ENCODE measurements around the gene NOL11.

Gene NOL11

GRCh38 chr17:67759355-67760171 lies 41.8 kb downstream of the NOL11 start:
- ChIA-PET CTCF (interaction anchor here (0.6 kb wide), 2 partner anchors 19 to 141 kb away, joined by 3 to 4 read pairs; no protein-coding TSS in a partner anchor), POLR2A (interaction anchor here (0.6 to 1.0 kb wide), 2 partner anchors 8 to 10 kb away, joined by 3 to 5 read pairs; no protein-coding TSS in a partner anchor)
- Histone ChIP-seq H3K4me3 (ENCODE audit: low read depth, low read length) (no peak overlapping the region), H3K9me3 (ENCODE audit: control insufficient read depth, insufficient read depth, low read depth, low read length) (no peaks in the 10 kb centered on the region), H3K4me1 (ENCODE audit: control insufficient read depth, insufficient read depth, low read length) (no peaks in the 10 kb centered on the region), H3K36me3 (ENCODE audit: control insufficient read depth in 2 of 2, insufficient read depth in 1 of 2, low read length in 2 of 2) (peaks cover under 1 to 4% of the 10 kb centered on the region in 2 experiments; a peak in 2 of 3 replicates), H3K27ac (ENCODE audit: extremely low read depth, low read depth, low read length) (no peak overlapping the region)
- no peak for TF ChIP-seq ZBTB11 (tag by site-specific recombination; conservative IDR thresholded peaks at IDR 0.05; ENCODE audit: low read depth)
- TF ChIP-seq ZNF768 (tag by site-specific recombination; IDR thresholded peaks at IDR 0.05), result no peak
- TF ChIP-seq ZNF560 (tag by site-specific recombination; IDR thresholded peaks at IDR 0.05; ENCODE audit: borderline replicate concordance), result no peak

GRCh38 chr17:67765623-67766022 lies 47.9 kb downstream of the NOL11 start:
- TF ChIP-seq SP7 (tag by site-specific recombination; IDR thresholded peaks at IDR 0.05) (no peak), HOXC10 (CRISPR knock-in tag; IDR thresholded peaks at IDR 0.05) (no peak), ZNF585B (tag by site-specific recombination; IDR thresholded peaks at IDR 0.05) (no peak), ZNF37A (tag by site-specific recombination; IDR thresholded peaks at IDR 0.05) (no peak), SCRT1 (tag by site-specific recombination; IDR thresholded peaks at IDR 0.05; ENCODE audit: borderline replicate concordance) (no peak), CTCF (tag by site-specific recombination; IDR thresholded peaks at IDR 0.05) (no peak), KLF1 (tag by site-specific recombination; IDR thresholded peaks at IDR 0.05) (no peak), ZNF416 (tag by site-specific recombination; IDR thresholded peaks at IDR 0.05) (no peak), ZNF449 (tag by site-specific recombination; IDR thresholded peaks at IDR 0.05) (no peak), TCF7L2 (IDR thresholded peaks at IDR 0.05; ENCODE audit: borderline replicate concordance, low read depth, low read length) (no peak), MYNN (tag by site-specific recombination; IDR thresholded peaks at IDR 0.05; ENCODE audit: borderline replicate concordance) (no peak), ZNF658 (tag by site-specific recombination; IDR thresholded peaks at IDR 0.05) (no peak), ZNF10 (tag by site-specific recombination; IDR thresholded peaks at IDR 0.05) (no peak), GLIS2 (tag by site-specific recombination; IDR thresholded peaks at IDR 0.05) (no peak), PRDM4 (tag by site-specific recombination; IDR thresholded peaks at IDR 0.05) (no peak), BCL11A (tag by site-specific recombination; IDR thresholded peaks at IDR 0.05; ENCODE audit: low read depth) (no peak)
- Histone ChIP-seq H3K9me3 (ENCODE audit: control insufficient read depth, insufficient read depth, low read depth, low read length) (no peaks in the 10 kb centered on the region), H3K4me3 (ENCODE audit: low read depth, low read length) (no peak overlapping the region), H3K27ac (ENCODE audit: extremely low read depth, low read depth, low read length) (no peak overlapping the region), H3K4me1 (ENCODE audit: control insufficient read depth, insufficient read depth, low read length) (no peaks in the 10 kb centered on the region), H3K36me3 (ENCODE audit: control insufficient read depth in 2 of 2, insufficient read depth in 1 of 2, low read length in 2 of 2) (no peaks in the 10 kb centered on the region)
- ChIA-PET POLR2A (interaction anchor here (0.8 kb wide), 1 partner anchor 12 kb away, joined by 4 read pairs; no protein-coding TSS in a partner anchor), CTCF (interaction anchor here (1.0 kb wide), 1 partner anchor 17 kb away, joined by 3 read pairs; no protein-coding TSS in a partner anchor)
